Measurements from ENCODE around the gene NRXN3. TPM values are rescaled to one million over a fixed set of nuclear protein-coding genes. Genes with fewer than 3 reads are reported as not detected.

Gene NRXN3
- total RNA-seq, 1 experiment from 2014 or later = not detected

DNA sequence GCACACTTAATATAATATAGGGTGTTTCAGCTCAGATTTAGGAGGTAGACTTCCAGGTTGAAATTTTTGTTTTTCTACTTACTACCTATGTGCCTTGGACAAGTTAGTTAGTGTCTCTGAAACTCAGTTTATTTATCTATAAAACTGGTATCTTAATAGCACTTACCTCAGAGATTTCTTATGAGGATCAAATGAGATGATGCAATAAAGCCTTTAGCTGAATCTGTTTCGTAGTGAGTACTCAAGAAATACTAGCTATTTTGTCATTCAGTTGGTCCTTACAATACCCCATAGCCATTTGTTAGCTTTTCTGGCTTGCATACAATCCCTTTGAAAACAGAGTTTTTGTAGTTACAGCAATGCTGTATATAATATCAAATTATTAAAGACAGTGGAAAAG, 497.0 kb downstream of the NRXN3 start:
- ChIA-PET POLR2A (no interaction called here), RAD21 (ENCODE audit: low non-redundant PET in 1 of 2, low total read pairs in 2 of 2, uncharacterized antibody in 2 of 2, unreplicated experiment in 2 of 2) (no interaction called here), CTCF (no interaction called here)
- Histone ChIP-seq H3K9me3 (ENCODE audit: control insufficient read depth in 1 of 2, insufficient read depth in 1 of 2, low read depth in 1 of 2, low read length in 2 of 2) (no peaks in the 10 kb centered on the region), H3K4me1 (ENCODE audit: control insufficient read depth in 1 of 2, insufficient read depth in 2 of 2, low read length in 2 of 2) (no peaks in the 10 kb centered on the region), H3K79me2 (ENCODE audit: insufficient read depth, low read length) (no peaks in the 10 kb centered on the region), H2AFZ (ENCODE audit: low read depth, low read length, poor library complexity, severe bottlenecking) (no peak overlapping the region), H3K9me2 (ENCODE audit: insufficient read depth) (no peaks in the 10 kb centered on the region), H3K9ac (ENCODE audit: low read length) (no peak overlapping the region), H4K20me1 (ENCODE audit: insufficient read depth) (no peaks in the 10 kb centered on the region), H3K36me3 (ENCODE audit: control insufficient read depth in 1 of 2, insufficient read depth in 2 of 2, low read length in 2 of 2) (no peaks in the 10 kb centered on the region), H3K27ac (ENCODE audit: low read depth, low read length) (no peak overlapping the region), H3K27me3 (ENCODE audit: insufficient read depth, low read length) (no peaks in the 10 kb centered on the region), H3K4me3 (replicated peaks in 1 of 2; ENCODE audit: low read depth in 1 of 2, low read length in 2 of 2) (no peak overlapping the region), H3K4me2 (ENCODE audit: low read length) (no peak overlapping the region)
- no peak for ATAC-seq
- intact Hi-C loops (cut with micrococcal nuclease) = no loop called here
- no TSS peak for BruUV-seq (replicated peaks)
- no peak for DNase-seq (ENCODE audit: low read depth, low spot score)
- no peak for TF ChIP-seq YY1 (IDR thresholded peaks at IDR 0.05; ENCODE audit: extremely low read depth, insufficient replicate concordance, low read depth, low read length)
- no peak for TF ChIP-seq EZH2 (IDR thresholded peaks at IDR 0.05)
- TF ChIP-seq, protein P1, sequence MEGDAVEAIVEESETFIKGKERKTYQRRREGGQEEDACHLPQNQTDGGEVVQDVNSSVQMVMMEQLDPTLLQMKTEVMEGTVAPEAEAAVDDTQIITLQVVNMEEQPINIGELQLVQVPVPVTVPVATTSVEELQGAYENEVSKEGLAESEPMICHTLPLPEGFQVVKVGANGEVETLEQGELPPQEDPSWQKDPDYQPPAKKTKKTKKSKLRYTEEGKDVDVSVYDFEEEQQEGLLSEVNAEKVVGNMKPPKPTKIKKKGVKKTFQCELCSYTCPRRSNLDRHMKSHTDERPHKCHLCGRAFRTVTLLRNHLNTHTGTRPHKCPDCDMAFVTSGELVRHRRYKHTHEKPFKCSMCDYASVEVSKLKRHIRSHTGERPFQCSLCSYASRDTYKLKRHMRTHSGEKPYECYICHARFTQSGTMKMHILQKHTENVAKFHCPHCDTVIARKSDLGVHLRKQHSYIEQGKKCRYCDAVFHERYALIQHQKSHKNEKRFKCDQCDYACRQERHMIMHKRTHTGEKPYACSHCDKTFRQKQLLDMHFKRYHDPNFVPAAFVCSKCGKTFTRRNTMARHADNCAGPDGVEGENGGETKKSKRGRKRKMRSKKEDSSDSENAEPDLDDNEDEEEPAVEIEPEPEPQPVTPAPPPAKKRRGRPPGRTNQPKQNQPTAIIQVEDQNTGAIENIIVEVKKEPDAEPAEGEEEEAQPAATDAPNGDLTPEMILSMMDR (IDR thresholded peaks at IDR 0.05 in 2 of 3, conservative IDR thresholded peaks at IDR 0.05 in 1 of 3; ENCODE audit: borderline replicate concordance in 1 of 3, insufficient read depth in 1 of 3, low read depth in 2 of 3, low read length in 2 of 3) = no peak
- TF ChIP-seq CBX3 (IDR thresholded peaks at IDR 0.05; ENCODE audit: low read depth) = no peak
- no peak for TF ChIP-seq SRF (IDR thresholded peaks at IDR 0.05; ENCODE audit: low read depth)
- no peak for TF ChIP-seq RAD21 (IDR thresholded peaks at IDR 0.05; ENCODE audit: low read depth)
- TF ChIP-seq EGR1 (IDR thresholded peaks at IDR 0.05; ENCODE audit: low read depth) = no peak
- no peak for TF ChIP-seq ZNF274 (IDR thresholded peaks at IDR 0.05; ENCODE audit: low read depth, low read length)
- TF ChIP-seq FOSL1 (IDR thresholded peaks at IDR 0.05; ENCODE audit: low read depth) = no peak
- TF ChIP-seq ZFX (IDR thresholded peaks at IDR 0.05) = no peak
- TF ChIP-seq, protein P2, sequence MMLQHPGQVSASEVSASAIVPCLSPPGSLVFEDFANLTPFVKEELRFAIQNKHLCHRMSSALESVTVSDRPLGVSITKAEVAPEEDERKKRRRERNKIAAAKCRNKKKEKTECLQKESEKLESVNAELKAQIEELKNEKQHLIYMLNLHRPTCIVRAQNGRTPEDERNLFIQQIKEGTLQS (IDR thresholded peaks at IDR 0.05) = no peak
- TF ChIP-seq CEBPB (IDR thresholded peaks at IDR 0.05; ENCODE audit: low read depth) = no peak
- TF ChIP-seq, protein P3, sequence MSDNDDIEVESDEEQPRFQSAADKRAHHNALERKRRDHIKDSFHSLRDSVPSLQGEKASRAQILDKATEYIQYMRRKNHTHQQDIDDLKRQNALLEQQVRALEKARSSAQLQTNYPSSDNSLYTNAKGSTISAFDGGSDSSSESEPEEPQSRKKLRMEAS (IDR thresholded peaks at IDR 0.05) = no peak
- no peak for TF ChIP-seq JUND (IDR thresholded peaks at IDR 0.05)
- TF ChIP-seq SP1 (IDR thresholded peaks at IDR 0.05; ENCODE audit: low read depth) = no peak

All from HCT116 (cell line).